ENCODE measurements around the gene MED16.

MED16 gene

DNA sequence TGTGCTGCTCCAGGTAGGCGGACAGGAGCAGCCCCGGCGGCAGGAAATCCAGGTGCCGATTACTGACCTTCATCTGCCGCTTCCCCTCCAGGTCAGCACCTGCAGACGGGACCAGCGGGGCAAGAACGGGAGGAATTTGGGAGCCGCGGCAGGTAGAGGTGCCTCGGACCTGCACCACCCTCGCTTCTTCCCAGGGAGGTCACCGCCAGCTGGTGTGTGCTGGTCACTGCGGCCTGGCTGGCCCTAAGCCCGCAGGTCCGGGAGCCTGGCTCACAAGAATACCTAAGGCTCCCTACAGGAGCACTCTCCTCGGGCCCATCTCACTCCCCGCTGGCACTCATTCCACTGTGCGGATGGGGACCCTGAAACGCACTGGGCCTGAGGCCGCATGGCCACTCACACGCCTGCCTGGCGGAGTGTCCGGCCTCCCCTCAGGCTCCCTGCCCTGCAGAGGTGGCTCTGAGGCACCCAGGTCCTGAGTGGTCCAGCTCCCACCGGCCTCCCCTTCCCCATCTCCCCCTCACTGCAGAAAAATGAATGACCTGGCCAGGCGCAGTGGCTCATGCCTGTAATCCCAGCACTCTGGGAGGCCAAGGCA is 4.6 kb upstream of the MED16 start:
- no peak for TF ChIP-seq TAF1 (IDR thresholded peaks at IDR 0.05; ENCODE audit: borderline replicate concordance, insufficient read depth, low read length)
- TF ChIP-seq SIN3A (IDR thresholded peaks at IDR 0.05; ENCODE audit: borderline replicate concordance, insufficient read depth, low read length), result no peak
- no peak for TF ChIP-seq POLR2AphosphoS5 (IDR thresholded peaks at IDR 0.05; ENCODE audit: low read depth, low read length)
- TF ChIP-seq FOXP2 (optimal IDR thresholded peaks at IDR 0.05; ENCODE audit: borderline replicate concordance, extremely low read depth, extremely low read length, insufficient read depth), result no peak
- TF ChIP-seq, protein P1, sequence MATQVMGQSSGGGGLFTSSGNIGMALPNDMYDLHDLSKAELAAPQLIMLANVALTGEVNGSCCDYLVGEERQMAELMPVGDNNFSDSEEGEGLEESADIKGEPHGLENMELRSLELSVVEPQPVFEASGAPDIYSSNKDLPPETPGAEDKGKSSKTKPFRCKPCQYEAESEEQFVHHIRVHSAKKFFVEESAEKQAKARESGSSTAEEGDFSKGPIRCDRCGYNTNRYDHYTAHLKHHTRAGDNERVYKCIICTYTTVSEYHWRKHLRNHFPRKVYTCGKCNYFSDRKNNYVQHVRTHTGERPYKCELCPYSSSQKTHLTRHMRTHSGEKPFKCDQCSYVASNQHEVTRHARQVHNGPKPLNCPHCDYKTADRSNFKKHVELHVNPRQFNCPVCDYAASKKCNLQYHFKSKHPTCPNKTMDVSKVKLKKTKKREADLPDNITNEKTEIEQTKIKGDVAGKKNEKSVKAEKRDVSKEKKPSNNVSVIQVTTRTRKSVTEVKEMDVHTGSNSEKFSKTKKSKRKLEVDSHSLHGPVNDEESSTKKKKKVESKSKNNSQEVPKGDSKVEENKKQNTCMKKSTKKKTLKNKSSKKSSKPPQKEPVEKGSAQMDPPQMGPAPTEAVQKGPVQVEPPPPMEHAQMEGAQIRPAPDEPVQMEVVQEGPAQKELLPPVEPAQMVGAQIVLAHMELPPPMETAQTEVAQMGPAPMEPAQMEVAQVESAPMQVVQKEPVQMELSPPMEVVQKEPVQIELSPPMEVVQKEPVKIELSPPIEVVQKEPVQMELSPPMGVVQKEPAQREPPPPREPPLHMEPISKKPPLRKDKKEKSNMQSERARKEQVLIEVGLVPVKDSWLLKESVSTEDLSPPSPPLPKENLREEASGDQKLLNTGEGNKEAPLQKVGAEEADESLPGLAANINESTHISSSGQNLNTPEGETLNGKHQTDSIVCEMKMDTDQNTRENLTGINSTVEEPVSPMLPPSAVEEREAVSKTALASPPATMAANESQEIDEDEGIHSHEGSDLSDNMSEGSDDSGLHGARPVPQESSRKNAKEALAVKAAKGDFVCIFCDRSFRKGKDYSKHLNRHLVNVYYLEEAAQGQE (IDR thresholded peaks at IDR 0.05; ENCODE audit: insufficient read depth in 1 of 2, low read depth in 2 of 2, low read length in 2 of 2), result no peak

DNA sequence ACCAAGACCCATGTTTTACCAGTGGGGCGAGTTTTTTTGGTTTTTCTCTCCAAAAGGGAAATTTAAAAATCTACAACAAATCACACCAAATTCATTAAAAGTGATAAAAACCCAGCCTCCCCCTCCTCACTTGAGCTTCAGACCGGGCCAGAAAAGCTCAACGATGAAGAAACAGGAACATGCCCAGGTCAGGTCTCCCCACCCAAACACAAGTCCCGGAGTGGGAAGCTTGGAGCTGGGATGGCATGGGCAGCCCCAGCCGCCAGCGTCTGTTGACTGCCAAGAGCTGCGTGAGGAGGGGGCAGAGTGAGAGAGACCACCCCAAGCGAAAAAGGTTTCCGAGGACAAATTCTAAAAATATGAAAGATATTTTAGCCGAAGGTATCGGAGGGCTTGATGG is 4.0 kb upstream of the MED16 start:
- TF ChIP-seq SIN3A (IDR thresholded peaks at IDR 0.05; ENCODE audit: borderline replicate concordance, insufficient read depth, low read length) (no peak), POLR2AphosphoS5 (IDR thresholded peaks at IDR 0.05; ENCODE audit: low read depth, low read length) (no peak), TAF1 (IDR thresholded peaks at IDR 0.05; ENCODE audit: borderline replicate concordance, insufficient read depth, low read length) (no peak), FOXP2 (optimal IDR thresholded peaks at IDR 0.05; ENCODE audit: borderline replicate concordance, extremely low read depth, extremely low read length, insufficient read depth) (no peak)
- TF ChIP-seq, protein P1 (IDR thresholded peaks at IDR 0.05; ENCODE audit: insufficient read depth in 1 of 2, low read depth in 2 of 2, low read length in 2 of 2), result no peak

DNA sequence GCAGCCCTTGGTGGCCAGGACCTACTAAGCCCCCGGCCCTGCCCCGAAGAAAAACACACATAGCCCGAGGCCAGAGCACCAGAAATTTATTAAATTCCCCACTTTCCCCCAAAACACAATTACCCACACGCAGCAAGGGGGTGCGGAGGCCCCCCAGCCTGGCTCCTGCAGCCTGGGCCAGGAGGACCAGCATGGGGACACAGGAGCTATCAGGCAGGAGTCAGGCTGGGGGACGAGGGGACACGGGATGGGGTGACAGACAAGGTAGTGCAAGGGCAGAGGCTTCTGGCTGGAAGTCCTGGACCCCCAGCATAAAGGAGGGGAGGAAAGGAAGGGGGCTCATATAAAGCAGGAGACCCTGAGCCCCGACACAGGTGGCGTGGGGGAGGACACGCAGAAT is 3.4 kb upstream of the MED16 start:
- no peak for TF ChIP-seq FOXP2 (optimal IDR thresholded peaks at IDR 0.05; ENCODE audit: borderline replicate concordance, extremely low read depth, extremely low read length, insufficient read depth)
- TF ChIP-seq POLR2AphosphoS5 (IDR thresholded peaks at IDR 0.05; ENCODE audit: low read depth, low read length), result no peak
- TF ChIP-seq TAF1 (IDR thresholded peaks at IDR 0.05; ENCODE audit: borderline replicate concordance, insufficient read depth, low read length), result no peak
- TF ChIP-seq, protein P1 (IDR thresholded peaks at IDR 0.05; ENCODE audit: insufficient read depth in 1 of 2, low read depth in 2 of 2, low read length in 2 of 2), result no peak
- no peak for TF ChIP-seq SIN3A (IDR thresholded peaks at IDR 0.05; ENCODE audit: borderline replicate concordance, insufficient read depth, low read length)

DNA sequence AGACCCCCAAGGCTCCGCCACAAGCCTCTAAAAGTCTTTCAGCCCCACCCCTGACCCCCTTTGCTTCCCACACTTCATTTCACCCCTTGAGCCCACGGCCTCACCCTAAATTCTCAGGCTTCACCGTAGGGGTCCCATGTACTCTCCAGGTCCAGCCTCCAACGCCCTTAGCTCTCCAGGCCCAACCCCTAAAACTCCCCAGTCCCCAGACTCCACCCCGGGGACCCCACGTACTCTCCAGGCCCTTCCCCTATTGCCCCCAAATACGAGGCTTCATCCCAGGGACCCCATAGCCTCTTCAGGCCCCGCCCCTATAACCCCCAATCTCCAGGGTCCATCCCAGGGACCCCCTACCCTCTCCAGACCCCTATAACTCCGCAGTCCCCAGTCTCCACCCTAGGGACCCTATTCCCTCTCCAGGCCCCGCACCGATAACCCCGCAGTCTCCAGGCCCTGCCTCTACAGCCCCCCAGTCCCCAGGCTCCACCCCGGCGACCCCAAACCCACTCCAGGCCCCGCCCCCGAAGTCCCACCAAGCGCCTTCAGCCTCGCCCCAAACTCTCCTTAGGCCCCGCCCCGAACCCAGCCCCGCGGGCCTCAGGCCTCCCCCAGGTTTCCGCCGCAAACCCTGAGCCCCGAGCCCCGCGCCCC is 619 bp downstream of the MED16 start:
- no peak for TF ChIP-seq SIN3A (IDR thresholded peaks at IDR 0.05; ENCODE audit: borderline replicate concordance, insufficient read depth, low read length)
- TF ChIP-seq TAF1 (IDR thresholded peaks at IDR 0.05; ENCODE audit: borderline replicate concordance, insufficient read depth, low read length), result no peak

DNA sequence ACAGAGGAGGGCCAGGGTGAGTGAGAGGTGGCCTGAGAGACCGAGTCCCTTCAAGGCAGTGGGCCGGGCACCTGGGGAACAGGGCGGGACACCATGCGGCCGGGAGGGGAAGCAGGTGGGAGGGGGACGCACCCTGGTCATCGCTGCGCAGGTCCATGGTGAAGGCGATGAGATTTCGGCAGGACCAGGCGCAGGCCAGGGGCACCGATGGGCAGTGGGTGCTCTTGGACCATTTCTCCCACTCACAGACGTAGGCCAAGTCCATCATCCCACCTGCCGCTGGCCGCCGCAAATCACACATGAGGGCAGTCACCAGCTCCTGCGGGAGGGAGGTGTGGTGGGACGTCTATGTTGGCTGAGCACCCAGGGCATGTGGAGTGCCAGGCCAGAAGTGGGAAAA is 2.2 kb downstream of the MED16 start:
- TF ChIP-seq FOXP2 (optimal IDR thresholded peaks at IDR 0.05; ENCODE audit: borderline replicate concordance, extremely low read depth, extremely low read length, insufficient read depth) (no peak), POLR2AphosphoS5 (IDR thresholded peaks at IDR 0.05; ENCODE audit: low read depth, low read length) (no peak), TAF1 (IDR thresholded peaks at IDR 0.05; ENCODE audit: borderline replicate concordance, insufficient read depth, low read length) (no peak), SIN3A (IDR thresholded peaks at IDR 0.05; ENCODE audit: borderline replicate concordance, insufficient read depth, low read length) (no peak)
- TF ChIP-seq, protein P1 (IDR thresholded peaks at IDR 0.05; ENCODE audit: insufficient read depth in 1 of 2, low read depth in 2 of 2, low read length in 2 of 2), result no peak

Measured in PFSK-1 (cell line).